GM18951 (cell line): Measurements from ENCODE around the gene USF3.

ENCODE experiments used
- POLR2A ChIP-seq: IDR thresholded peaks from 4 replicates; pipeline ENCODE4 v1.6.1; 2011; ENCODE audit warnings: mild to moderate bottlenecking; ENCODE audit not compliant: insufficient read length, insufficient read depth; ENCODE audit errors: extremely low read depth
- in situ Hi-C: fragments of 300-500 bp; cut with MboI; formaldehyde crosslinking; loops from one replicate; pipeline ENCODE4 v1.12.0; 2022; ENCODE audit warnings: low sequenced_read_pairs, mixed read lengths, inconsistent platforms; ENCODE audit not compliant: unreplicated experiment

Gene USF3

GRCh38 chr3:113600418-113601182 is 95.8 kb downstream of the USF3 start:
- in situ Hi-C loops: no loop called here
- TF ChIP-seq POLR2A: no peak
